MM.1S (cell line): ENCODE measurements around the gene SNRPB2.
A peak's percentile ranks its signal among the peaks of the same experiment; 100 is the strongest.

Experiments
- DNase-seq: peaks from one replicate; pipeline ENCODE4 v3.0.0-alpha.2; 2015
- H2AFZ ChIP-seq: fragments of 300-600 bp; sonication (generic); 2 replicates; pipeline ENCODE4 v1.6.0; 2016; ENCODE audit warnings: antibody characterized with exemption, low read length
- H3F3A ChIP-seq: fragments of 300-600 bp; sonication (generic); 2 replicates; pipeline ENCODE4 v1.6.1; 2016; ENCODE audit warnings: mild to moderate bottlenecking, antibody characterized with exemption, low read length, moderate library complexity, mixed read lengths; ENCODE audit not compliant: insufficient read depth
- H3K27ac ChIP-seq: fragments of 300-600 bp; sonication (generic); 2 replicates; pipeline ENCODE4 v1.5.1; 2016; ENCODE audit warnings: mild to moderate bottlenecking, low read length
- H3K27me3 ChIP-seq: fragments of 300-600 bp; sonication (generic); replicated peaks from 2 replicates; pipeline ENCODE4 v1.6.0; 2016; ENCODE audit warnings: low read length; ENCODE audit not compliant: insufficient read depth
- H3K36me3 ChIP-seq: fragments of 300-600 bp; sonication (generic); replicated peaks from 2 replicates; pipeline ENCODE4 v1.6.1; 2016; ENCODE audit warnings: mild to moderate bottlenecking, low read length, mixed read lengths; ENCODE audit not compliant: insufficient read depth
- H3K4me1 ChIP-seq: fragments of 300-600 bp; sonication (generic); 2 replicates; pipeline ENCODE4 v1.6.1; 2016; ENCODE audit warnings: low read length, mixed read lengths
- H3K4me2 ChIP-seq: fragments of 300-600 bp; sonication (generic); 2 replicates; pipeline ENCODE4 v1.6.0; 2016; ENCODE audit warnings: low read depth, low read length
- H3K4me3 ChIP-seq: fragments of 300-600 bp; sonication (generic); 2 replicates; pipeline ENCODE4 v1.5.1; 2016; ENCODE audit warnings: low read length, mixed read lengths
- H3K79me2 ChIP-seq: fragments of 300-600 bp; sonication (generic); 2 replicates; pipeline ENCODE4 v1.6.1; 2016; ENCODE audit warnings: mixed run types, low read length, mixed read lengths
- H3K9ac ChIP-seq: fragments of 300-600 bp; sonication (generic); 2 replicates; pipeline ENCODE4 v1.6.1; 2016; ENCODE audit warnings: low read length, mixed read lengths
- H3K9me2 ChIP-seq: fragments of 300-600 bp; sonication (generic); replicated peaks from 2 replicates; pipeline ENCODE4 v1.6.1; 2016; ENCODE audit warnings: mild to moderate bottlenecking, low read length, mixed read lengths; ENCODE audit not compliant: insufficient read depth
- H3K9me3 ChIP-seq: fragments of 300-600 bp; sonication (generic); replicated peaks from 2 replicates; pipeline ENCODE4 v1.6.1; 2016; ENCODE audit warnings: mild to moderate bottlenecking, low read length, mixed read lengths; ENCODE audit not compliant: insufficient read depth
- H4K20me1 ChIP-seq: fragments of 300-600 bp; sonication (generic); 2 replicates; pipeline ENCODE4 v1.6.1; 2016; ENCODE audit warnings: mild to moderate bottlenecking, low read length, moderate library complexity, mixed read lengths; ENCODE audit not compliant: insufficient read depth
- CTCF ChIP-seq: fragments of 300-600 bp; sonication (generic); IDR thresholded peaks from 2 replicates; pipeline ENCODE4 v1.5.1; 2016; ENCODE audit warnings: antibody characterized with exemption, low read length, mixed read lengths
- EZH2 ChIP-seq: fragments of 300-600 bp; sonication (generic); optimal IDR thresholded peaks from 2 replicates; pipeline ENCODE3; 2017; ENCODE audit warnings: low read depth, mild to moderate bottlenecking, antibody characterized with exemption, low read length, mixed read lengths
- EZH2phosphoT487 ChIP-seq: fragments of 300-600 bp; sonication (generic); IDR thresholded peaks from 2 replicates; pipeline ENCODE4 v1.6.1; 2018; ENCODE audit warnings: antibody characterized with exemption, low read length

Gene SNRPB2

GRCh38 chr20:16729565-16730460, at the start of gene SNRPB2:
SNRPB2 (plus strand) TSS chr20:16730026; CDS start chr20:16731703, 1,677 bp downstream.
- H3K9me2 ChIP-seq, result no peaks in the 10 kb centered on the region
- peaks cover 45% of the 10 kb centered on the region for H3K79me2 ChIP-seq
- 0 out of 2 replicates have a peak, but pooled peaks cover 3% of the 10 kb centered on the region for H3F3A ChIP-seq
- H3K27me3 ChIP-seq, result peaks cover 5% of the 10 kb centered on the region; the same call in 1 of the 2 replicates
- peak within 1 kb of the TSS; percentile 82 for H3K27ac ChIP-seq
- no peaks in the 10 kb centered on the region for H4K20me1 ChIP-seq
- peak; percentile 97 for DNase-seq
- peak within 1 kb of the TSS; percentile 77 for H3K4me2 ChIP-seq
- TF ChIP-seq EZH2phosphoT487, result no peak
- TF ChIP-seq EZH2, result no peak
- no peak for TF ChIP-seq CTCF
- H3K9me3 ChIP-seq, result no peaks in the 10 kb centered on the region
- H3K36me3 ChIP-seq, result peaks cover 12% of the 10 kb centered on the region; the same call in 1 of the 2 replicates
- H3K9ac ChIP-seq, result peak within 1 kb of the TSS; percentile 98
- H3K4me1 ChIP-seq, result peaks cover 11% of the 10 kb centered on the region
- peak within 1 kb of the TSS; percentile 96 for H3K4me3 ChIP-seq
- peak within 1 kb of the TSS; percentile 98 for H2AFZ ChIP-seq

DNA sequence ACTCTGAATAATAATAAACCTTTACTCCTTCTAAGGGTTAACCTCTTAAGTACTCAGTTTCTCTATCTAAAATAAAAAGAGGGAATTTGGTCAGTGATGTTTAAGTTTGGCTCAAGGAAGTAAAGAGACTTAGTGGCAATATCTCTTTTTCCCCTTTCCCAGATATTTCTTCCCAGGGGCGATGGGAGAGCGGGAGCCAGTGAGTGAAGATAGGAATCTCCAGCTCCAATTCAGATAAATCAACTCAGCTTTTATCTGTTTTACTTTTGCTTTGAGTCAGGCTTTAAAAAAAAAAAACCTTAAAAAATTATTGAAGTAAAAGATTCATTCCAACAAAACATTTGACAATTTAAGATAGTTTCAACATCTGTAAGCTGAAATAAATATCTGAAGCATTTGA, 45.4 kb upstream of the SNRPB2 start:
- no peaks in the 10 kb centered on the region for H4K20me1 ChIP-seq
- no peaks in the 10 kb centered on the region for H3K4me1 ChIP-seq
- no peak overlapping the region for H2AFZ ChIP-seq
- H3K27ac ChIP-seq, result no peak overlapping the region
- H3K4me2 ChIP-seq, result no peak overlapping the region
- H3F3A ChIP-seq, result no peaks in the 10 kb centered on the region
- H3K79me2 ChIP-seq, result no peaks in the 10 kb centered on the region
- H3K9me2 ChIP-seq, result no peaks in the 10 kb centered on the region
- no peaks in the 10 kb centered on the region for H3K9me3 ChIP-seq
- no peaks in the 10 kb centered on the region for H3K27me3 ChIP-seq
- 0 out of 2 replicates have a peak, but pooled peaks cover under 1% of the 10 kb centered on the region for H3K36me3 ChIP-seq
- H3K9ac ChIP-seq, result no peak overlapping the region
- no peak for TF ChIP-seq EZH2phosphoT487
- TF ChIP-seq EZH2, result no peak
- TF ChIP-seq CTCF, result no peak
- no peak for DNase-seq
- no peak overlapping the region for H3K4me3 ChIP-seq

- no peaks in the 10 kb centered on the region for H3F3A ChIP-seq
- no peaks in the 10 kb centered on the region for H4K20me1 ChIP-seq
- DNase-seq, result no peak
- TF ChIP-seq EZH2 (no peak), CTCF (no peak), EZH2phosphoT487 (no peak)
- H3K4me2 ChIP-seq, result no peak overlapping the region
- no peaks in the 10 kb centered on the region for H3K9me3 ChIP-seq
- H3K4me3 ChIP-seq, result no peak overlapping the region
- no peaks in the 10 kb centered on the region for H3K4me1 ChIP-seq
- no peaks in the 10 kb centered on the region for H3K9me2 ChIP-seq
- no peaks in the 10 kb centered on the region for H3K79me2 ChIP-seq
- H3K27me3 ChIP-seq, result no peaks in the 10 kb centered on the region
- H3K27ac ChIP-seq, result no peak overlapping the region
- no peak overlapping the region for H3K9ac ChIP-seq
- no peaks in the 10 kb centered on the region for H3K36me3 ChIP-seq
- no peak overlapping the region for H2AFZ ChIP-seq
Observed at GRCh38 chr20:16689906-16690305, 39.9 kb upstream of the SNRPB2 start.
